ENCODE measurements around the gene THOP1.

The THOP1 gene

DNA sequence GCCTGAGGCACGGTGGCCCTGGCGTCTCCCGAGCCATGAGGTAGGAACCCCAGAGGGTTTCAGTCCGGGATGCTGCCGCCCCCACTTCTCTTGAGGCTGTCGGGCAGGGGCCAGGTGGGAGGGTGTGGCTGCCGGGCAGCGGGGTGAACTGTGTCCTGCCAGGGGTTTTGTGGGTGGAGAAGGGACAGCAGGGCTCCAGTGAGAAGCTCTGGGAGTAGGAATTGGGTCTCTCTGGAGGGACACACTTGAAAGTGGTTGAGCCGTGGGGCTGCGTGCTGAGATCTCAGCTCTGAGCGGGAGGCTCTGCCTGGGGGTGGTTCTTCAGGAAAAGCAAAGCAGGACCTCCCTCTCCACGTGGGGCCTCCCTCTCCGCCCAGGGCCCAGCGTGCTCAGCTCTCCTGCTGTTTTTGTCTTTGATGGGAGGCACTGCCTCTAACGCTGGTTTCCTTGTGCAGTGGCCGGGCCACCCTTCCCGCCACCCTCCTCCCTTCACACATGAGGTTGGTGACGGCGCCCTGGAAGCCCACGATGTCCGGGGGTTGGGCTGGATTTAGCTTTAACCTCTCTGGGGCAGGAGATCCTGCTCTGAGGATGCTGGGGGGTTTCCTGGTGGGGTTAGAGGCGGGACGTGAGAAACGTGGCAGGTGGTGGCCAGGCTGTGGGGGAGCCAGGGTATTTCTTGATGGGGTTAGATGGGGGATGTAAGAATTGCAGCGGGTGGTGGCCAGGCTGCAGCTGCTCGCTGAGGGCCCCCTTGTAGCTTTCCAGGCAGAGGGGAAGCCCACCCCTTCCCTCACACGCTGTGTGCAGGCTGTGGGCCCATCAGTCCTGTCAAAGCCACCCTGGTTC is 19.1 kb downstream of the THOP1 start:
- no peak for DNase-seq

DNA sequence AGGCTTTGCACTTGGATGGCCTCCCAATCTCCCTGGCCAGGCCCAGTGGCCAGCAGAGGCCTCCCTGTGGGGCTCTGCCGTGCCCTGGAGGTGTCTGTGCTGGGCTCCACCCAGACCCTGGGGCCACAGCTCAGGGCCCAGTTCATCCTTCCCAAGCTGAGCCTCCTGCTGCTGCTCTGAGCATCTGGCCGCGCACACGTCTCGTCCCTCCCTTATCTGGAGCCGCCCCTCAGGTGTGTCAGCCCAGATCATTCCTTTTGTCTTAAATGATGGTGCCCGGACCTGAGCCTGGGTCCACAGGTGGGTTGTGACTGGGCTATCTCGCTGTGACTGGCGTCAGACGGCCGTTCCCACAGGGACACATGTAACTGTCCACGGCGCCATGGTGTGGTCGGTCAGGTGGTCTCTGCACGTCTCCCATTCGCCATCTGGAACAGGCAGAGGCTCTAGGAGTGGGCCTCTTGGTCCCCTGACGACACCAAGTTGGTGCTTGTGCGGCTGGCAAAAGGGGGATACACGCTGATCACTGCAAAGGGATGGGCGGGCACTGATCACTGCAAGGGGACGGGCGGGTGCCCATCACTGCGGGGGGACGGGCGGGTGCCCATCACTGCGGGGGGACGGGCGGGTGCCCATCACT is 20.1 kb downstream of the THOP1 start:
- no peak for DNase-seq

DNA sequence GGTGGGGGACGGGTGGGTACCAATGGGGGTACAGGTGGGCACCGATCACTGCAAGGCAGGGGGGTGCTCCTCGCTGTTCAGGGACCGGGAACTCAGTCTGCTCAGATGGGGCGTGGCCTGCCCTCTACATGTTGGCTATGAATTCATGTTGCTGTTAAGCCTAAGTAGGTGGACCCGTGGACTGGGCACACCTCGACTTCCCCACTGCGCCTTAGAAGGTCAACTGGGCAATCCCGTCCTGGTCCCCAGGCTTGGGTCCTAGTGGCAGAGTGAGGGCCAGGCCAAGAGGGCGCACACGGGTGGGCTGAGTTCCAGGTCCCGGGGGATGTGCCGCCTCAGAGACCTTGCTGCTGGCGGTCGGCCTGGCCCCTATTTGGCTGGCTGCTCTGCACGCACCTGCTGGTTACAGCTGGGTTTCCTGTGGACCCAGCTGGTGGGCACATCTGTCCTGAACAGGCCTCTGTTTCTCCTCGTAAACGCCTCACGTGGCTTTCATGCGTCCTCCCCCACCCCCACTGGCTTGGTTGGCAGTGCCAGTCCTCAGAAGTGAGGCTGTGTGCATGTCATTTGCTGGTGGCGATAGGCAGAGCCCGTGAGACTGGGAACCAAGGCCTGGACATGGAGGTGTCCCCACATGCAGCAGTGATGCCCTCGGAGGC is 20.8 kb downstream of the THOP1 start:
- DNase-seq, result no peak

DNA sequence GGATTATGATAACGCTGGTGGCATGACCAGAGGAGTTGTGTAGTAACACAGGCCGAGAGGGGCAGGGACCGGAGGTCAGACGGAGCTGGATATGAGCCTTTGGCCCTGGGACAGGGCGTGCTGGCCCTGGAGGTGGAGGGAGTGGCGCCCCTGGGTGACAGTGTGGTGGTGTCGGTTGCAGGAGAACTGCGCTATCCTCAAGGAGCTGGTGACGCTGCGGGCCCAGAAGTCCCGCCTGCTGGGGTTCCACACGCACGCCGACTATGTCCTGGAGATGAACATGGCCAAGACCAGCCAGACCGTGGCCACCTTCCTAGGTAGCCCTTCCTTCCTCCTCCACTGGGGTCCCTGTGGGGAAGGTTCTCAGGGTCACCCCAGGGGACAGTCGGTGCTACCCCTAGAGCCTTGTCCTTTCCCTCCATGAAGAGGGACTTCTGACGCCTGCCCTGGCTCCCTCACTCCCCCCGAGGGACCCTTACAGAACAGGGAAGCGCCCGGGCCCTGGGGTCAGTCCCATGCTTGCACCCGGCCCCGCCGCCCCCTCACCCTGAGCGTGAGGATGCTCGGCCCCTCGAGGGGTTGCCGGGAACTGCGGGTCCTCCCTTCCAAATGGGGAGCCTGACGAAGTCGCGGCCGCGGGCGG is 21.6 kb downstream of the THOP1 start:
- DNase-seq, result no peak

DNA sequence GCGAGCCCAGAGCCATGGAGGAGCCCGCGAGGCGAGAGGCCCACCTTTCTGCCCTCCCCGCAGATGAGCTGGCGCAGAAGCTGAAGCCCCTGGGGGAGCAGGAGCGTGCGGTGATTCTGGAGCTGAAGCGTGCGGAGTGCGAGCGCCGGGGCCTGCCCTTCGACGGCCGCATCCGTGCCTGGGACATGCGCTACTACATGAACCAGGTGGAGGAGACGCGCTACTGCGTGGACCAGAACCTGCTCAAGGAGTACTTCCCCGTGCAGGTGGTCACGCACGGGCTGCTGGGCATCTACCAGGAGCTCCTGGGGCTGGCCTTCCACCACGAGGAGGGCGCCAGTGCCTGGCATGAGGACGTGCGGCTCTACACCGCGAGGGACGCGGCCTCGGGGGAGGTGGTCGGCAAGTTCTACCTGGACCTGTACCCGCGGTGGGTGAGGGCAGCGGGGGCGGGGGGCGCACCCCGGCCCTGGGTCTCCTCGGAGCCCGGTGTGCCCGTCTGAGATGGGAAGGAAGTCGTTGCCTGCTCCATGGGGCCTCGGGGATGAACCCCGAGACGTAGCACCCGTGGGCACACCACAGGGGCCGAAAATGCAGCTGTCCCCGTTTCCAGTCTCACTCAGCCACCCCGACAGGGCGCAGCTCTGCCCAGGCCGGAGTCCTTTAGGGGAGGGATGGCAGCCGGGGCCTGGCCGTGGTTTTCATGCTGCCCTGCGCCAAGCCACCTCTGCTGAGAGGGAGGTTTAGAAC is 22.3 kb downstream of the THOP1 start:
- no peak for DNase-seq

DNA sequence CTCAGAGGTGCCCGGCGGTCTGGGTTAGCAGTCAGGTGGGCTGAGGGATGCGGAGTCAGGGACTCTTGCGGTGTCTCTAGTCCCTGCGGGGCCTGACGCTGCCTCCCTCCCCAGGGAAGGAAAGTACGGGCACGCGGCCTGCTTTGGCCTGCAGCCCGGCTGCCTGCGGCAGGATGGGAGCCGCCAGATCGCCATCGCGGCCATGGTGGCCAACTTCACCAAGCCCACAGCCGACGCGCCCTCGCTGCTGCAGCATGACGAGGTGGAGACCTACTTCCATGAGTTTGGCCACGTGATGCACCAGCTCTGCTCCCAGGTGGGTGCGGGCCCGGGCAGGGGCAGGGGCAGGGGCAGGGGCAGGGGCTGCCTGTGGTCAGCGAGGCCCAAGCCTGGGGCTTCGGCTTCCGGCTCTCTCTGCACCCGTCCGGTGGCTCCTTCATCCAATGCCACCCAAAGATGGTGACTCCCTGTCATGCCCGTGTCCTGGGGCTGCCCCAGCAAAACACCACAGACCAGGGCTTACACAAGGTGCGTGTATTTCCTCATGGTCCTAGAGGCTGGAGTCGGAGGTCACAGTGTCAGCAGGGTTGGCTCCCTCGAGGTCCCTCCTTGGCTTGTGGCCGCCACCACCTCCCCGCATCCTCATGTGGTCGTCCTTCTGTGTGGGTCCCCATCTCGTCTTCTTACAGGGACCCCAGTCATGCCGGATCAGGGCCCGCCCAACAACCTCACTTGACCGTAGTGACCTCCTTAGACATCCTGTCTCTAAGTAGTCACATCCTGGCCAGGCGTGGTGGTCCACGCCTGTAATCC is 23.0 kb downstream of the THOP1 start:
- no peak for DNase-seq

GRCh38 chr19:2809387-2810140 is 24.3 kb downstream of the THOP1 start:
- no peak for DNase-seq

GRCh38 chr19:2810141-2811091 is 25.1 kb downstream of the THOP1 start:
- DNase-seq, result no peak

GRCh38 chr19:2811221-2811722 is 26.0 kb downstream of the THOP1 start:
- no peak for DNase-seq

DNA sequence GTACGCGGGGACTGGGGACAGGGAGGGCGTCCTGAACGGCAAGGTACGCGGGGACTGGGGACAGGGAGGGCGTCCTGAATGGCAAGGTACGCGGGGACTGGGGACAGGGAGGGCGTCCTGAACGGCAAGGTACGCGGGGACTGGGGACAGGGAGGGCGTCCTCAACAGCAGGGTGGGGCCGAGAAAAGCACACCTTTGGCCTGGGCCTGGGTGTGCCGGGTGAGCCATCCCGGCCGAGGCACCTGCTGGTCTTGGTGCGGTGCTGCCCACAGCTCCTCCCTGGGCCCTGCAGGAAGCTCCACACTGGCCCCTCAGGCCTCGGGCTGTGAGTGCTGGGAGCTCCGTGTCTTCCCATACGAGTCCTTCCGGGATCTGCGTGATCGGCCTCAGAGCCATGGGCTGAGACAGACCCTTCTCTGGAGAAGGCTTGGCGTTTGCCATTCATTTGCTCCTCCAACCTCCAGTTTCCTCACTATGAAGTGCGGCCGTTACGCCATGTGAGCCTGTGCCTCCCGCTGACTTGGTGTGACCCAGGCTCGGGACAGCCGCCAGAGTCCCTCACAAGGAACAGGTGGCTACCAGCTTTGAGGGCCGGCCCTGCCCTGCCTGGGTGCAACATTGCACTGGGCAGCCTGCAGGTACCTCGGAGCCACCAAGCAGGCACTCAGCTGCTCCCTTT is 26.6 kb downstream of the THOP1 start:
- no peak for DNase-seq

DNA sequence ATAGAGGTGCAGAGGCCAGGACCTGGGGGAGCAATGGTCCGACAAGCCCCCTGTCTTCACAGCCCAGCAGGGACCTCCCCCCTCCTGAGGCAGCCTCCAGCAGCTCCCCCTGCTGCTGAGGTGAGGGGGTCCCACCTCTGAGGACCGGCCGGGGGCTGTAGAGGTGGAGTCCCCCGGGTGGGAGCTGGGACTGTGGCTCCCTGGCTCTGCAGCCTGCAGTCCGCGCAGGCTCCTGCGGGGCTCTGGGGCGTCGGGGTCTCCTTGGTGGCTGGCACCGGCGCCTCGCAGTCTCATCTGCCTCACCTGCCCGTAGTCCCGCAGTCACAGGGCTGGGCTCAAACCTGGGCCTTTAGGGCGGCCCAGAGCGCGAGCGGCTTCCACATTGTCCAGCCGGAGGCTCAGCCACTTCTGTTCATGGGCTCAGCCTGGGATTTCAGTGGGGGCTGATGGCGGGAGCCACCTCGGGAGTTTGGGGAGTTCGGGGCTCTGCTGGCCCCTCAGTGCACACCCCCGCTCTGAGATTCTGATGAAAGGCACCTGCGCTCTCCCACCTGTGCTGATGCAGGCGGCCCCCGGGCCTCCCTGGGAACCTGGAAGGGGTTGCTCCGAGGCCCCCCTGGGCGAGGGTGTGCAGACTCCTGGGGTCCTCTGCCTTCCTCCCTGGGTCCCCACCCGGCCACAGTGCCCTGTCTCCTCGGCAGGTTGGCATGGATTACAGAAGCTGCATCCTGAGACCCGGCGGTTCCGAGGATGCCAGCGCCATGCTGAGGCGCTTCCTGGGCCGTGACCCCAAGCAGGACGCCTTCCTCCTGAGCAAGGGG is 27.3 kb downstream of the THOP1 start:
- no peak for DNase-seq

DNA sequence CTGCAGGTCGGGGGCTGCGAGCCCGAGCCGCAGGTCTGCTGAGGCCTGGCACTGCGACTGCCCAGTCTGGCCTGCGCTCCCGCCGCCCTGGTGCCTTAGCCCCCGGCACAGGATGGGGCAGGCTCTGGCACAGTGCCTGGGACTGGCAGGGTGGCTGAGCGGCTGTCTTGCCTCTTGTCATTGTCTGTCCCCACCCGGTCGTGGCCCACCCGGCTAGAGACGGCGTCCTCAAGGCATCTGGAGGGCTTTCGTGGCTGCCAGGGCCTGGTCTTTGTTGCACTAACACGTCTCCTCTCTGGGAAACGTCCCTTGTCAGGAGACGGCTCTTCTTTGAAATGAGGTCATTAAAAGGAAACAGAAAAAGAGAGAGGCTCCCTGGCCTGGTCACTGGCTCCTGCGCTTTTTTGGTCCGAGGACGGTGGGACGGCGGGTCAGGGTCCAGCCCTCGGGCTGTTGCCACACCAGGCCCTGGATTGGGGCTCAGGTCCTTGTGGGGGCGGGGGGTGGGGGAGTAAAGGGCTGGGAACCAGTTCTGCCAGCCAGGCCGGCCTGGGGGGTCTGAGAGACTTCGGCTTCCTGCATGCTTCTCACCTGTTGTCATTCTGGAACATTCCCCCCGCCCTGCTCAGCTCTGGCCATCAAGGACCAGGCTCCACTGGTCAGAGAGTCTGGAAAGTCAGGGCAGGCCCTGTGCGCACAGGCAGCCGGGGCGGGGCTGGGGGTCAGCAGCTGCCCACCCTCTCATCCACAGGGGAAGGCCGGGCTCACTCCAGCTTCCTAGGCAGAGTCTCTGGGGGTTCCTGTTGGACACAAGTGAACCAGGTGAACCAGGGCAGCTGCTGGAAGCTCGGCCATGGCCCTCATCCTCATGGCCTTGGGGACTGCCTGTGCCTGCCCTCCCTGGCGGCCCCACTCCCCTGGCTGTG is 28.2 kb downstream of the THOP1 start:
- no peak for DNase-seq

DNA sequence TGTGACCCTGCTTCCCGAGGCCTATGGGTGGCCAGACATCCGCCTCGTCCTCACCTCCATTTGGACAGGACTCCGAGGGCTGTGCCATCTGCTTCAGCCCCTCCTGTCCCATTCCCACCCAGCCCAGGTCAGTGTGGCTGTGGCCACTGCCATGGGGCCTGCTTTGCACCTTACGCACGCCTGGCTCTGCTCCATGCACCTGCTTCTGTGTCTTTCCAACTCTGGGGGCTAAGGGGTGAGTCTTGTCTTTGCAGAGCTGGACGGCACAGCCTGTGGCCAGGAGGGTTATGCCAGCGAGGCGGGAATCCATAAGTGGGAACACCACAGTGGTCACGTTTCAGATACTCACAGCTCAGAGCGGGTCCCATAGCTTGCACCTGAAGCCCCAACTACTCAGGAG is 29.1 kb downstream of the THOP1 start:
- no peak for DNase-seq

DNA sequence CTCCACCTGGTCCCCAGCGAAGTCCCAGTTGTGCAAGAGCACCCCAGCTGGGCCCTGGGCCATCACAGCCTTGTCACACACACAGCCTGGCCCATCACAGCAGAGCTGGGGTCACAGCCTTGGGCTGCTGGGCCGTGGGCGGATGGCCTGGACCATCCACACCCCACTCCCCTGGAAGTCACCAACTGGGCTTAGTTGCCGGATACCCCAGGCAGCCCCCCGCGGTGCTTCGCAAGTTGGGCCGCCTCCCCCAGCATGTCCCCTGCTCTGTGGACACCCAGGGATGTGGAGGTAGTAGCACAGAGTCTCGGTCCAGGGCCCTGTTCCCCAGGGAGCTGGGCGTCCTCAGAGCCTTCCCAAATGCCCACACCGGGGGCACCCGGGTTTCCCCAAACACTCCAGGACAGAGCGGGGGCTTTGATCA is 29.9 kb downstream of the THOP1 start:
- DNase-seq, result no peak

DNA sequence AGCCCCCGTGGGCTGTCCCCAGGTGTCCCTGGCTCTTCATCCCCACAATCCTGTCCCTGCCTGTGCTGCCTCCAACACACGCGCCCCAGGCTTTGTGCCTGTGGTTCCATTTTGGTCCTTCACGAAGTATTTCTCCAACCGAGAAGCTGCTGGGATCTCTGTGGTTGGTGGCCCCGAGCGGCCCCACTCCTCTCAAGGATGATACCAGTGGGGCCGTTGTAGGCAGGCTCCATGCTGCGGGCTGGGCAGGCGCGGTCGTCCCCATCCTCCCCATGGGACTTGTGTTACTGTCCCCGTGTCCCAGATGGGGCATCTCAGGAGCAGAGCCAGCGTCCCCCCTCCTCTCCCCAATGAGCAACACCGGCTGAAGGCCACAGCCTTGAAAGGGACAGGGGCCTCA is 30.6 kb downstream of the THOP1 start:
- DNase-seq, result no peak

- no peak for DNase-seq
These were observed 31.3 kb downstream of the THOP1 start for GRCh38 chr19:2816641-2817040.
